Upper lobe of left lung (tissue), 6 donors: ENCODE data around the gene CARHSP1. TPM values are rescaled to one million over a fixed set of nuclear protein-coding genes. Genes with fewer than 3 reads are reported as not detected.
A peak's percentile ranks its signal among the peaks of the same experiment; 100 is the strongest.

ENCODE experiments used
- ATAC-seq, 2 donors: fragments of 200-7000 bp; cut with Tn5 transposase; one replicate each; pipeline ENCODE4 v1.9.1; 2022; ENCODE audit warnings: mild to moderate bottlenecking in 2 of 2, moderate library complexity in 2 of 2; ENCODE audit not compliant: low FRiP score in 2 of 2
- DNase-seq, 2 donors: peaks; one replicate each; pipeline ENCODE4 v3.0.0-alpha.2; 2019 to 2020
- H3K27ac ChIP-seq, 4 donors: fragments of 200-600 bp; sonication (generic); one replicate each; pipeline ENCODE4 v1.5.1; 2016 to 2019
- H3K27me3 ChIP-seq, 4 donors: fragments of 200-600 bp; sonication (generic); one replicate each; pipeline ENCODE4 v1.5.1; 2017 to 2019
- H3K36me3 ChIP-seq, 4 donors: fragments of 200-600 bp; sonication (generic); one replicate each; pipeline ENCODE4 v1.5.1; 2016 to 2019
- H3K4me1 ChIP-seq, 4 donors: fragments of 200-600 bp; sonication (generic); one replicate each; pipeline ENCODE4 v1.5.1; 2018 to 2019
- H3K4me3 ChIP-seq, 4 donors: fragments of 200-600 bp; sonication (generic); one replicate each; pipeline ENCODE4 v1.5.1; 2017 to 2019; ENCODE audit warnings: mild to moderate bottlenecking in 2 of 4, moderate library complexity in 1 of 4
- H3K9me3 ChIP-seq, 4 donors: fragments of 200-600 bp; sonication (generic); one replicate each; pipeline ENCODE4 v1.5.1; 2018 to 2019
- CTCF ChIP-seq, 6 experiments: fragments of 450-650 bp in 4 of 6; fragments of 200-600 bp in 2 of 6; sonication (generic) in 2 of 6; IDR thresholded peaks; one replicate each; pipeline ENCODE4 v1.5.1; 2016 to 2019; ENCODE audit warnings: antibody characterized with exemption in 6 of 6
- EP300 ChIP-seq, 4 donors: sonication (generic); formaldehyde crosslinking; IDR thresholded peaks; one replicate each; pipeline ENCODE4 v1.5.1; 2017; ENCODE audit warnings: antibody characterized with exemption in 4 of 4, control low read depth in 2 of 4
- POLR2A ChIP-seq, 4 donors: fragments of 450-650 bp; IDR thresholded peaks; one replicate each; pipeline ENCODE4 v1.5.1; 2016 to 2017; ENCODE audit warnings: antibody characterized with exemption in 4 of 4, mild to moderate bottlenecking in 2 of 4
- POLR2AphosphoS5 ChIP-seq, 2 donors: sonication (generic); formaldehyde crosslinking; IDR thresholded peaks; one replicate each; pipeline ENCODE4 v1.5.1; 2017; ENCODE audit warnings: antibody characterized with exemption in 2 of 2
- WGBS, 2 donors: methylation state at CpG; one replicate each; pipeline ENCODE4 v1.1.5; 2017 to 2018; 5-methylcytosine and 5-hydroxymethylcytosine counted together
- total RNA-seq, 6 donors: library from RNA; depleted of rRNA in 4 of 6; stranded (reverse); fragments of >200 nt in 4 of 6; gene quantifications; one replicate each; pipeline versions ENCODE4 v1.1.0 to v1.2.1, GENCODE V29; 2016 to 2021
- donor health status: DM: no; HTN: no; CAD: no; lungs with moderate emphysema.
- donor health status: DM: no; HTN: yes; CAD: no; lungs with severe emphysema.

CARHSP1 gene
- total RNA-seq, 6 donors from 2014 or later, result 33.5 to 102 (median 75.3) TPM

GRCh38 chr16:8853150-8853549, 15.7 kb downstream of the CARHSP1 start:
- peaks cover 0 to 78% (median 58%) of the 10 kb centered on the region in 4 donors for H3K36me3 ChIP-seq

GRCh38 chr16:8852534-8852933, 16.3 kb downstream of the CARHSP1 start:
- no peaks in the 10 kb centered on the region for H3K9me3 ChIP-seq
- WGBS, 2 donors, result 69 to 76% methylated on average over 8 of the region's 8 CpGs
- no peak for TF ChIP-seq CTCF (IDR thresholded peaks at IDR 0.05)
- no peak for TF ChIP-seq EP300 (IDR thresholded peaks at IDR 0.05)
- TF ChIP-seq POLR2A (IDR thresholded peaks at IDR 0.05), result no peak
- TF ChIP-seq POLR2AphosphoS5 (IDR thresholded peaks at IDR 0.05), result no peak
- peak in 1 of 2 donors; percentile 8 for DNase-seq
- H3K4me3 ChIP-seq, result no peak overlapping the region
- no peak for ATAC-seq
- peak overlapping the region in 3 of 4 donors; percentile 61 to 86 (median 77) for H3K27ac ChIP-seq
- peaks cover 31 to 60% (median 43%) of the 10 kb centered on the region in 4 donors for H3K4me1 ChIP-seq
- H3K36me3 ChIP-seq, result peaks cover 0 to 79% (median 58%) of the 10 kb centered on the region in 4 donors
- H3K27me3 ChIP-seq, result no peaks in the 10 kb centered on the region

More at GRCh38 chr16:8853150-8853549, 15.7 kb downstream of the CARHSP1 start:
- TF ChIP-seq POLR2AphosphoS5 (IDR thresholded peaks at IDR 0.05) (no peak), POLR2A (IDR thresholded peaks at IDR 0.05) (no peak)
- WGBS, 2 donors, result 60 to 84% methylated on average over 7 of the region's 7 CpGs
- H3K4me1 ChIP-seq, result peaks cover 31 to 63% (median 45%) of the 10 kb centered on the region in 4 donors
- peak in 1 of 2 donors; percentile 20 for DNase-seq
- H3K4me3 ChIP-seq, result no peak overlapping the region
- H3K9me3 ChIP-seq, result no peaks in the 10 kb centered on the region
- peak overlapping the region; percentile 18 to 86 (median 69) for H3K27ac ChIP-seq
- H3K27me3 ChIP-seq, result no peaks in the 10 kb centered on the region
- no peak for ATAC-seq

GRCh38 chr16:8851761-8852403, 16.9 kb downstream of the CARHSP1 start:
- TF ChIP-seq CTCF (IDR thresholded peaks at IDR 0.05) (no peak), EP300 (IDR thresholded peaks at IDR 0.05) (no peak), POLR2AphosphoS5 (IDR thresholded peaks at IDR 0.05) (no peak), POLR2A (IDR thresholded peaks at IDR 0.05) (no peak)
- no peak overlapping the region for H3K4me3 ChIP-seq
- DNase-seq (peak in 1 of 2 donors; percentile 13), ATAC-seq (no peak)
- H3K27me3 ChIP-seq, result no peaks in the 10 kb centered on the region
- H3K36me3 ChIP-seq, result peaks cover 0 to 84% (median 57%) of the 10 kb centered on the region in 4 donors
- 85 to 96% methylated on average over 6 to 8 of the region's 8 CpGs for WGBS, 2 donors
- H3K4me1 ChIP-seq, result peaks cover 31 to 59% (median 42%) of the 10 kb centered on the region in 4 donors
- H3K9me3 ChIP-seq, result no peaks in the 10 kb centered on the region
- H3K27ac ChIP-seq, result peak overlapping the region; percentile 26 to 86 (median 70)

- 31 to 41% methylated on average over 11 of the region's 11 CpGs for WGBS, 2 donors
- H3K27ac ChIP-seq, result peak overlapping the region; percentile 46 to 86 (median 70)
- peak in 1 of 2 donors; percentile 61 for DNase-seq
- TF ChIP-seq EP300 (IDR thresholded peaks at IDR 0.05) (peak in 3 of 4 donors; percentile 64 to 89 (median 88)), CTCF (IDR thresholded peaks at IDR 0.05) (no peak), POLR2AphosphoS5 (IDR thresholded peaks at IDR 0.05) (peak; percentile 86 to 92)
- no peaks in the 10 kb centered on the region for H3K9me3 ChIP-seq
- H3K36me3 ChIP-seq, result peaks cover 0 to 73% (median 47%) of the 10 kb centered on the region in 4 donors
- peak; percentile 51 to 64 for ATAC-seq
- peaks cover 25 to 51% (median 34%) of the 10 kb centered on the region in 4 donors for H3K4me1 ChIP-seq
- no peak overlapping the region for H3K4me3 ChIP-seq
- no peaks in the 10 kb centered on the region for H3K27me3 ChIP-seq
These were observed 18.4 kb downstream of the CARHSP1 start for GRCh38 chr16:8850279-8850885.

- H3K9me3 ChIP-seq, result no peaks in the 10 kb centered on the region
- no peak for ATAC-seq
- peak overlapping the region; percentile 46 to 86 (median 70) for H3K27ac ChIP-seq
- H3K36me3 ChIP-seq, result peaks cover 0 to 65% (median 38%) of the 10 kb centered on the region in 4 donors
- TF ChIP-seq POLR2AphosphoS5 (IDR thresholded peaks at IDR 0.05), result no peak
- no peak for TF ChIP-seq POLR2A (IDR thresholded peaks at IDR 0.05)
- TF ChIP-seq CTCF (IDR thresholded peaks at IDR 0.05), result no peak
- no peak for TF ChIP-seq EP300 (IDR thresholded peaks at IDR 0.05)
- no peak overlapping the region for H3K4me3 ChIP-seq
- H3K27me3 ChIP-seq, result no peaks in the 10 kb centered on the region
- DNase-seq, result no peak
- H3K4me1 ChIP-seq, result peaks cover 21 to 47% (median 30%) of the 10 kb centered on the region in 4 donors
- 79 to 86% methylated on average over 18 to 19 of the region's 19 CpGs for WGBS, 2 donors
These were observed 19.3 kb downstream of the CARHSP1 start for GRCh38 chr16:8849411-8850011.
